ENCODE measurements around the gene LRRC59. TPM values are rescaled to one million over a fixed set of nuclear protein-coding genes. Genes with fewer than 3 reads are reported as not detected.

The LRRC59 gene
- total RNA-seq, 3 donors from 2014 or later = 76.8 to 143 (median 109) TPM

DNA sequence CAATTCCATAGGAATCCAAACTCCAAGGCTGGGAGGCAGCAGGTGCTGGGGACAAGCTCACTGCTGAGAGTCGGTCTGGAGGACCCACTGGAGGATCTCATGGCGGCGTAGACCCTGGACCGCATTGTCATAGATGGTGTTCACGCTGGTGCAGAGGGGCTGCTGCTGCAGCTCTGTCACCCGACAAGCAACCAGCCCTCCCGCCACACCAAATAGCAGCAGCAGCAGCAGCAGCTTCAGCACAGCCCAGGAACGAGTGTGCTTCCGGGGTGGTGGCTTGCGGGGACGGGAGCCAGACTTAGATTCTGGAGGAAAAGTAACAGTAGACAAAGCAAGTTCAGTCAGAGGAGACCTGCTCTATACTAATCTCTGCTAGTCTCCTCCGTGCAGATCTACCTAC, 14.4 kb downstream of the LRRC59 start:
- ATAC-seq (no peak), DNase-seq (no peak)
- TF ChIP-seq, protein P1, sequence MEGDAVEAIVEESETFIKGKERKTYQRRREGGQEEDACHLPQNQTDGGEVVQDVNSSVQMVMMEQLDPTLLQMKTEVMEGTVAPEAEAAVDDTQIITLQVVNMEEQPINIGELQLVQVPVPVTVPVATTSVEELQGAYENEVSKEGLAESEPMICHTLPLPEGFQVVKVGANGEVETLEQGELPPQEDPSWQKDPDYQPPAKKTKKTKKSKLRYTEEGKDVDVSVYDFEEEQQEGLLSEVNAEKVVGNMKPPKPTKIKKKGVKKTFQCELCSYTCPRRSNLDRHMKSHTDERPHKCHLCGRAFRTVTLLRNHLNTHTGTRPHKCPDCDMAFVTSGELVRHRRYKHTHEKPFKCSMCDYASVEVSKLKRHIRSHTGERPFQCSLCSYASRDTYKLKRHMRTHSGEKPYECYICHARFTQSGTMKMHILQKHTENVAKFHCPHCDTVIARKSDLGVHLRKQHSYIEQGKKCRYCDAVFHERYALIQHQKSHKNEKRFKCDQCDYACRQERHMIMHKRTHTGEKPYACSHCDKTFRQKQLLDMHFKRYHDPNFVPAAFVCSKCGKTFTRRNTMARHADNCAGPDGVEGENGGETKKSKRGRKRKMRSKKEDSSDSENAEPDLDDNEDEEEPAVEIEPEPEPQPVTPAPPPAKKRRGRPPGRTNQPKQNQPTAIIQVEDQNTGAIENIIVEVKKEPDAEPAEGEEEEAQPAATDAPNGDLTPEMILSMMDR (IDR thresholded peaks at IDR 0.05) = no peak
- intact Hi-C loops (cut with DNase I, micrococcal nuclease) = no loop called here
- Histone ChIP-seq H3K4me3 (no peak overlapping the region), H3K4me1 (ENCODE audit: low read depth) (no peaks in the 10 kb centered on the region), H3K36me3 (ENCODE audit: low read depth) (peaks cover 15% of the 10 kb centered on the region), H3K9me3 (no peaks in the 10 kb centered on the region)

DNA sequence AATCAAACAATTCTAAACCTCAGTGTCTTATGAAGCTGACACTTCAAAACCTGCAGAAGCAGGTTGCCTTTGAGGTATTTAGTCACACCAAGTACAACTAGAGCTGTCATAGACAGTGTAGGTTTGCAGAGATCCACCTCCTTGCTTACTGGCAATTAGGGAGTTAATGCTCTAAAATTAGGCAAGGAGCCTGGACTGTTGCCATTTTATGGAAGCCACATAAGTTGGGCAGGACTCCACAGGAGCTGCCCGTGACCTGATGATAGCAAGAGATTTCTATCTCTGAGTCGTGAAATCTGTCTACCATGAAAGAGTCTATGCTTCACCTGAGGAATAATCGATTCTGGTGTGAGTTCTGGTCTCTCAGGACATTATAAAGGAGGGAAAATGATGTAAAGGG, 15.4 kb downstream of the LRRC59 start:
- TF ChIP-seq, protein P1 (IDR thresholded peaks at IDR 0.05) = no peak
- intact Hi-C loops (cut with DNase I, micrococcal nuclease) = no loop called here
- ATAC-seq (no peak), DNase-seq (no peak)
- Histone ChIP-seq H3K9me3 (no peaks in the 10 kb centered on the region), H3K4me3 (no peak overlapping the region), H3K36me3 (ENCODE audit: low read depth) (peaks cover 15% of the 10 kb centered on the region), H3K4me1 (ENCODE audit: low read depth) (no peaks in the 10 kb centered on the region)

DNA sequence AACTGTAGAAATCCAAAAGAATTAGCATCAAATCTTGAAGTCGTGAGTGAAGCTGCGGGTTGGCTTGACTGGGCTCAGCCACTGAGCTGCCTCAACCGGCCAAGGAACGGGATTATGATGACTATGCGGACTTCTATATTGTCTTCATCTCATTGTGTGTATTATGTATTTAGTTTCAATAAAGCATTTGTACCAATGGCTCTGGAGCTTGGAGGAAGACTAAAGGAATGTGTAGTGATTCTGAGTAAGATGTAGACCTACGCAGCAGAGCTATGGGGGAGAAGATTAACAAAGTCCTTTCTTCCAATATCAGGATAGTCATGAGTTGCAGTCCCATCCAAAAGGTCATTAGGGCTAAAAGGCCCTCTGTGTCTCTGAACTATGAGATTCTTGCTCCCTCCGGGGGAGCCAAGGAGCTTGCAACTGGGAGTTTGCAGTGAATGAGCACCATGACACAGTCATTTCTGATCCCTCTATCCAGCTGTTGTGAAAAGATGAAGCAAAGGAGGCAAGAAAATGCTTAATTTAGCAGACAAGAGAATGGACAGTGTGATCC, 16.0 kb downstream of the LRRC59 start:
- Histone ChIP-seq H3K9me3 (no peaks in the 10 kb centered on the region), H3K4me1 (ENCODE audit: low read depth) (peaks cover 4% of the 10 kb centered on the region), H3K36me3 (ENCODE audit: low read depth) (peaks cover 15% of the 10 kb centered on the region), H3K4me3 (no peak overlapping the region)
- TF ChIP-seq, protein P1 (IDR thresholded peaks at IDR 0.05) = no peak
- intact Hi-C loops (cut with DNase I, micrococcal nuclease) = no loop called here
- DNase-seq = no peak
- no peak for ATAC-seq

DNA sequence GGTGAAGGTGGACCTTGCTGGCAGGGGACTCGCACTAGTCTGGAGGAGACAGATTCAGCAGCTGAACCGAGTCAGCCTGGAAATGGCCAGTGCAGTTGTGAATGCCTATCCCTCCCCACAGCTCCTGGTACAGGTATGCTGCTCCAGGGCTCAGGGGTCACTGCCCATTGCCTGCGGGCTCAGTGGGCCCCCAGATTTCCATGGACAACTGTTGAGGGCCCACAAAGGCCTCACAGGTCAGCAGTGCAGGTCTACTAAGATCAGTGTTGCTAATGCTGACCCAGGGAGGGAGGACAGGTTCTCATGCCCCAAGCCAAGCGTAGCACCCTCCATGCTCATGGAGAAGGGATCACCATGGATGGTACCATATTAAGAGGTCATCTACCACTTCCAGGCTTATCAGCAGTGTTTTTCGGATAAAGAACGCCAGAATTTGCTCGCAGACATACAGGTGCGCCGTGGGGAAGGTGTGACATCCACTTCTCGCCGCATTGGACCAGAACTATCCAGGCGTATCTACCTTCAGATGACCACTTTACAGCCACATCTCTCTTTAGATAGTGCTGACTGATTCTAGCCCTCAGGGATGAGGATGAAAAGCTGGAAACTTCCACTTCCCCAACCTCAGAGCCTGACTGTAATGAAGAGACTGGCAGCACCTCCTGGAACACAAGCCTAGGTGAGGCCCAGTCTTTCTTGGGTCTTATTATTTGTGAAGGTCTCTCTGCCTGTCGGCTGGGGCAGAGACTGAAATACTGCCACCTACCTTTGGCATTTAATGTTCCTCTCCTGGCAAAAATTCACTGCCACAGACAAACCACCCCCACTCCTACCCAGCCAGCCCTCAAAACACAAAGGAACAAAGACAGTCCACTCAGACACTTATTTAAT, 16.7 kb downstream of the LRRC59 start:
- Histone ChIP-seq H3K36me3 (ENCODE audit: low read depth) (peaks cover 15% of the 10 kb centered on the region), H3K4me1 (ENCODE audit: low read depth) (peaks cover 5% of the 10 kb centered on the region), H3K4me3 (no peak overlapping the region), H3K9me3 (no peaks in the 10 kb centered on the region)
- peak; percentile 10 for ATAC-seq
- intact Hi-C loops (cut with DNase I, micrococcal nuclease) = no loop called here
- DNase-seq = no peak
- TF ChIP-seq, protein P1 (IDR thresholded peaks at IDR 0.05) = no peak

DNA sequence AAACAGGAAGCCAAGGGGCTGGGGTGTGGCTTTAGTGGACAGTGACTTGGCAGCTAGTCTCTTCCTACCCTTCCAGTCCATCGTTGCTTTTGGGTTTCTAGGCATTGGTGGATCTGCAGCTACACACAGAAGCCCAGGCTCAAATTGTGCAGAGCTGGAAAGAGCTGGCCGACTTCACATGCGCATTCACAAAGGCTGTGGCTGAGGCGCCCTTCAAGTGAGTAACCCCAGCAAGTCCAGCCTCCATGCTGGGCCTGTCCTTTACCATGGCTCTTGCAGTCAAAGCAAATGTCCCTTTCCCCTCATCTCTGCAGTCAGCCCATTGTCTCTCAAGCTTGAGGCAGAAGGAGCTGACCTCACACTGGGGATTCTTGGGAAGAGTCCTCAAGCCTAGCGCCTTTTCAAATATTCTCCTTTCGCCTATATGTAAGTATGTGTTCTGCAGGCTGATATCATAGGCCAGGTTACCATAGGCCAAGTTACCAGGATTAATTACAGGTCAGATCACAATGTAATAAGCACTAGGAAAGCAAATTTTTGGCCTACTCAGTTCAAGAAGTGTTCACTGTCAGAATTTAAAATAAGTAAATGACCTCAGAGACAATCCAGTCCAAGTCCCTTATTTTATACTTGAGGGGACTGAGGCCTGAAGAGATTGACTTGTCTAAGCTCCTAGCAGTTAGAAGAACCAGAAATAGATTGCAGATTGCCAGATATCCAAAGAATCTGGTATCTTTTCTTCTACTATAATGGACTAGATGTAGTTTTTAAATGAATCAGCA, 17.8 kb downstream of the LRRC59 start:
- H3K4me1 ChIP-seq (ENCODE audit: low read depth) = peaks cover 5% of the 10 kb centered on the region
- H3K36me3 ChIP-seq (ENCODE audit: low read depth) = peaks cover 9% of the 10 kb centered on the region
- DNase-seq = no peak
- no peaks in the 10 kb centered on the region for H3K9me3 ChIP-seq
- intact Hi-C loops (cut with DNase I, micrococcal nuclease) = no loop called here
- no peak for ATAC-seq
- H3K4me3 ChIP-seq = no peak overlapping the region
- TF ChIP-seq, protein P1 (IDR thresholded peaks at IDR 0.05) = no peak
